Liver (tissue), 3 donors: Measurements from ENCODE around the gene CACHD1.

Source experiments
- RAD21 ChIP-seq, 2 donors: IDR thresholded peaks; 2 replicates each; pipeline ENCODE4 v1.6.1; 2016; ENCODE audit warnings: antibody characterized with exemption in 2 of 2, mild to moderate bottlenecking in 2 of 2
- TF ChIP-seq, protein P1 (sequence below): fragments of 150-350 bp; IDR thresholded peaks from 2 replicates; pipeline ENCODE4 v1.5.1; 2017; ENCODE audit warnings: improper control_type of control experiment, low read depth, low read length; ENCODE audit not compliant: missing input control
- donor health status: healthy.
- donor health status: healthy.

- TF ChIP-seq, protein P1, sequence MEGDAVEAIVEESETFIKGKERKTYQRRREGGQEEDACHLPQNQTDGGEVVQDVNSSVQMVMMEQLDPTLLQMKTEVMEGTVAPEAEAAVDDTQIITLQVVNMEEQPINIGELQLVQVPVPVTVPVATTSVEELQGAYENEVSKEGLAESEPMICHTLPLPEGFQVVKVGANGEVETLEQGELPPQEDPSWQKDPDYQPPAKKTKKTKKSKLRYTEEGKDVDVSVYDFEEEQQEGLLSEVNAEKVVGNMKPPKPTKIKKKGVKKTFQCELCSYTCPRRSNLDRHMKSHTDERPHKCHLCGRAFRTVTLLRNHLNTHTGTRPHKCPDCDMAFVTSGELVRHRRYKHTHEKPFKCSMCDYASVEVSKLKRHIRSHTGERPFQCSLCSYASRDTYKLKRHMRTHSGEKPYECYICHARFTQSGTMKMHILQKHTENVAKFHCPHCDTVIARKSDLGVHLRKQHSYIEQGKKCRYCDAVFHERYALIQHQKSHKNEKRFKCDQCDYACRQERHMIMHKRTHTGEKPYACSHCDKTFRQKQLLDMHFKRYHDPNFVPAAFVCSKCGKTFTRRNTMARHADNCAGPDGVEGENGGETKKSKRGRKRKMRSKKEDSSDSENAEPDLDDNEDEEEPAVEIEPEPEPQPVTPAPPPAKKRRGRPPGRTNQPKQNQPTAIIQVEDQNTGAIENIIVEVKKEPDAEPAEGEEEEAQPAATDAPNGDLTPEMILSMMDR = no peak
- no peak for TF ChIP-seq RAD21 (IDR thresholded peaks at IDR 0.05)
Measured at GRCh38 chr1:64505944-64506655, 36.2 kb downstream of the CACHD1 start.
